Measurements from ENCODE around the gene GJB6.

GRCh38 chr13:20232556-20233277 is 598 bp upstream of the GJB6 start:
- TF ChIP-seq CTCF (IDR thresholded peaks at IDR 0.05) (no peak), POLR2A (IDR thresholded peaks at IDR 0.05) (no peak), EP300 (IDR thresholded peaks at IDR 0.05) (no peak)

All from tibial nerve (tissue), 4 donors.